ENCODE data around the gene LGALS16.
"Not testable (repeated sequence)": the region's sequence is repeated elsewhere in the genome, so short reads cannot be mapped to it uniquely, and the experiment has no call there.

LGALS16 gene

GRCh38 chr19:39655613-39656012 lies at the start of gene LGALS16:
Gene LGALS16, plus strand, starts transcription at chr19:39655913. Its CDS starts 49 bp downstream, at chr19:39655962.
- DNase-seq, result no peak

DNA sequence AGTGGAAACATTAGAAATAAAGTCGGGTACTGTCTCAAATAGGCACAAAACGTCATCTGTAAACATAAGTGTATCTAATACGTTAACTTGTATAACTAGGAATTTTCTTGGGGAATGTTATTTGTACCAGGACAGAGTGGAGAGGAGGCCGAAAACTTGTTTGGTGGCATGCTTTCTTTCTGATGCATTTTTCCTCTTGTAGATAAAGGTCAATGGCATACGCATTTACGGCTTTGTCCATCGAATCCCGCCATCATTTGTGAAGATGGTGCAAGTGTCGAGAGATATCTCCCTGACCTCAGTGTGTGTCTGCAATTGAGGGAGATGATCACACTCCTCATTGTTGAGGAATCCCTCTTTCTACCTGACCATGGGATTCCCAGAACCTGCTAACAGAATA lies 48.7 kb upstream of the LGALS16 start:
- no peak for DNase-seq

DNA sequence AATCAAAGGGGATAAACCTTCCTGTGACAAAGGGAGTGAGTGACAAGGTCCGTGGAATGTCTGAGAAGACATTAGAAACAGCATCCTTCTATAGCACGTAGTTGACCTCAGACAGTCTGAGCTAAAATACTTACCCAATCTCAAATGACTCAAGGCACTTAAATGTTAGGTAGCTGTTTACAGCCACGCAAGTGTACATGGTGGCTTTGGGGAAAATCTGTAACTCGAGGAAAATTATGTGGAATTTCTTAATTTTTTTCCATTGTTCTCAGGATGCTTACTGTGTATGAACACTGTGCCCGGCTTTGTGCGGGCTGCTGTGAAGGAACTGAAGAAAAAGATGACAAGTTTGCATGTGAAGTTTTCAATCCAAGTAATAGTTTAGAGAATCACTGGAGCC lies 48.2 kb upstream of the LGALS16 start:
- DNase-seq, result no peak

DNA sequence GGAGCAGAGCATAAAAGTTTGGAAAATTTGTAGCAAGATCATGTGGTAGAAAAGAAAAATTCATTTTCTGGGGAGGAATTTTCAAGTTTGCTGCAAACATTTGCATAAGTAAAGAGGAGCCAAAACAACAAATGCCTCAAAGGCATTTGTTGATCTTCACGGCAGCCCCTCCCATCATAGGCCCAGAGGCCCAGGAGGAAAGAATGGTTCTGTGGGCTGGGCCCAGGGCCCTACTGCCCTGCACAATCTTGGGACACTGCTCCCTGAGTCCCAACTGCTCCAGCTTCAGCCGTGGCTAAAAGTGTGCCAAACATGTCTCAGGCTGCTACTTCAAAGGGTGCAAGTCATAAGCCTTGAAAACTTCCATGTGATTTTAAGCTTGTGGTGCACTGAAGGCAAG lies 42.1 kb upstream of the LGALS16 start:
- no peak for DNase-seq

- no peak for DNase-seq
Measured at GRCh38 chr19:39617745-39618144, 38.0 kb upstream of the LGALS16 start.

DNA sequence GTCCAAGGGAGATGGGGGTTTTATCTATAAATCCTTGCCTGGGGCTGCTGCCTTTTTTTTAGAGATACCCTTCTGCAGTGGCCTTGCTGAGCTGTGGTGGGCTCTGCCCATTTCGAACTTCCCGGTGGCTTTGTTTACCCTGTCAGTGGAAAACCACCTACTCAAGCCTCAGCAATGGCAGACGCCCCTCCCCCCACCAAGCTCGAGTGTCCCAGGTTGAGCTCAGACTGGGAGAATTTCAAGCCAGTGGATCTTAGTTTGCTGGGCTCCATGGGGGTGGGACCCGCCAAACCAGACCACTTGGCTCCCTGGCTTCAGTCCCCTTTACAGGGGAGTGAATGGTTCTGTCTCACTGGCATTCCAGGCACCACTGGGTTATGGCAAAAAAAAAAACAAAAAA lies 31.8 kb upstream of the LGALS16 start:
- DNase-seq, result no peak

- not testable (repeated sequence) for DNase-seq
Measured at GRCh38 chr19:39627631-39628030, 28.1 kb upstream of the LGALS16 start.

DNA sequence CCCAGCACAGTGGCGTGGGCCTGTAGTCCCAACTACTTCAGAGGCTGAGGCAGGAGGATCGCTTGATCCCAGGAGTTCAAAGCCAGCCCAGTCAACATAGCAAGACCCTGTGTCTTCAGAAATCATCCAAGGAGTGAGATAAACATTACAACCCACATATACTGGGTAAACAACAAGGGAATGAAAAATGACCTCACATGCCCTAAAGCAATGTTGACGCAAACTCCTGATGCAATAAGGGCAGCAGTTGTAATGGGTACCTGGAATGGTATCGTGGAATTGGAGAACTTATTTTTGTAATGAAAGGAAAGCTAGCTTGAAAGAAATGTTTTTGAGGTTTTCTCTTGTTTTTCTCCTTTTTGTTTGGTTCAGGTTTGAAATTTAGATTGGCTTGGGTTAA lies 24.5 kb upstream of the LGALS16 start:
- DNase-seq, result no peak

DNA sequence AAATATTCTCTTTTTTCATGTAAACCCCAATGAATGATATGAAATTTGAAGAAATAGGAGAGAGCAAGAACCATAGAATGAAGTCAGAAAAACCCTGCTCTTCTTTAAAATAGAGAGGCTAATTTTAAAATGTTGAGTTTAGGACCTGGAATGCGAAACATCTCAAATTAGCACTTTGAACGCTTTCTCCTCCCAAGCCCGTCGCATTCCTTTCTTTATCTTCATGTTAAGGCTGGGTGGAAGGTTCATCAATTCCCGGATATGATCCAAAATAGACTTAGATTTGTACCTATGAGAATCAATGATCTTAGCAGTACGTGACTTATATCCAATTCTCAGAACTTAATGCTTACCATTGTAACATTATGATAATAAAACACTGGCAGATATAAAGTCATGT lies 24.1 kb upstream of the LGALS16 start:
- DNase-seq, result no peak

- no peak for DNase-seq
Measured at GRCh38 chr19:39637891-39638290, 17.8 kb upstream of the LGALS16 start.

- DNase-seq, result no peak
Measured at GRCh38 chr19:39641773-39642172, 13.9 kb upstream of the LGALS16 start.

DNA sequence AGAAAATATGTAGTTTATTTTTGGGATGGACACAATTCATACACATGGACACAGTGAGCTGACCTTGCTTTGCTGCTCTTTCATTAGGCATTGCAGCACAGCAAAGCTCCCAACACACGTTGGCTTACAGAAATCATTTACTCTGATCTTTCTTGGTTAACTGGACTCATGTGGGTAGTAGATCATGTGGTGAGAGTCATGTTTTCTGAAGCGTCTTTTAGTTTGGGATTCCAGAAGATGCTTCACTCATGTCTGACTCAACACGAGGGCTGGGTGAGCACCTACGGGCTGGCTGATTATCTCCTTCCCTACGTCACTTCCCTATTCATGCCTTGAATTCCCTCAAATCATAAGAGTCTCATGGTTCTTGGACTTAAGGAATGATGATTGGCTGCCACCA lies 12.1 kb upstream of the LGALS16 start:
- no peak for DNase-seq

DNA sequence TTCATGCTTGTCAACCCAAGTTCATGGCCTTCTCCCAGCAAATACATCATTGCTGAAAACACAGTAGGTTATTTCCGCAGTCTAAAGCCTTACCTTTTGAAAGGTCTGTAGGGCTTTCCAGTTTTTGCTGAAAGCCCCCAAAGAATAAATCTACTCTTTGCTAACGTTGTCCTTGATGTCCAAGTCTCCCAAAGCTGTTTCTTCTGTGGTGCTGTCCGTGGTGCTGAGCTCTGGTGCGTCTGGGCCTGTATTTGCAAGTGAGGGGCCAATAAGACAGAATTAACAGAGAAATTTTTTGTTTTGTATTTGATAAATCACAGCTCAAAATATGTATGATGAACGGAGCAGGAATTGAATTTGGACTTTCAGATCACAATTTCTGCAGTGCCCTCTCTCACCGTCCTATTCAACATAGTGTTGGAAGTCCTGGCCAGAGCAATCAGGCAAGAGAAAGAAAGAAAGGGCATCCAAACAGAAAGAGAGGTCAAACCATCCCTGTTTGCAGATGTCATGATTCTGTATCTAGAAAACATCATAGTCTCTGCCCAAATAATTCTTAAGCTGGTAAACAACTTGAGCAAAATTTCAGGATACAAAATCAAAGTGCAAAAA lies 9.8 kb upstream of the LGALS16 start:
- DNase-seq, result peak; percentile 50

DNA sequence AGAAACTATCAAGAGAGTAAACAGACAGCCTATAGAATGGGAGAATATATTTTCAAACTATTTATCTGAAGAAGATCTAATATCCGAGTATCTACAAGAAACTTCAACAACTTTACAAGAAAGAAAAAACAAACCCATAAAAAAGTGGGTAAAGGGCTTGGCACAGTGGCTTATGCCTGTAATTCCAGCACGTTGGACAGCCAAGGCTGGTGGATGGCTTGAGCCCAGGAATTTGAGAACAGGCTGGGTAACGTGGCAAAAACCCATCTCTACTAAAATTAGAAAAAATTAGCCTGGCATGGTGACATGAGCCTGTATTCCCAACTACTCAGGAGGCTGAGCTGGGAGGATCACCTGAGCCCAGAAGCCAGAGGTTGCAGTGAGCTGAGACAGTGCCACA lies 7.8 kb upstream of the LGALS16 start:
- DNase-seq, result no peak

GRCh38 chr19:39659791-39660190 lies 4.1 kb downstream of the LGALS16 start:
- DNase-seq, result no peak

GRCh38 chr19:39660661-39661060 lies 4.9 kb downstream of the LGALS16 start:
- no peak for DNase-seq

GRCh38 chr19:39661565-39661964 lies 5.9 kb downstream of the LGALS16 start:
- no peak for DNase-seq

- DNase-seq, result not testable (repeated sequence)
Measured at GRCh38 chr19:39669860-39670259, 14.1 kb downstream of the LGALS16 start.

- DNase-seq, result no peak
Measured at GRCh38 chr19:39670998-39671397, 15.3 kb downstream of the LGALS16 start.

- peak; percentile 75 for DNase-seq
Measured at GRCh38 chr19:39671739-39672363, 16.1 kb downstream of the LGALS16 start.

DNA sequence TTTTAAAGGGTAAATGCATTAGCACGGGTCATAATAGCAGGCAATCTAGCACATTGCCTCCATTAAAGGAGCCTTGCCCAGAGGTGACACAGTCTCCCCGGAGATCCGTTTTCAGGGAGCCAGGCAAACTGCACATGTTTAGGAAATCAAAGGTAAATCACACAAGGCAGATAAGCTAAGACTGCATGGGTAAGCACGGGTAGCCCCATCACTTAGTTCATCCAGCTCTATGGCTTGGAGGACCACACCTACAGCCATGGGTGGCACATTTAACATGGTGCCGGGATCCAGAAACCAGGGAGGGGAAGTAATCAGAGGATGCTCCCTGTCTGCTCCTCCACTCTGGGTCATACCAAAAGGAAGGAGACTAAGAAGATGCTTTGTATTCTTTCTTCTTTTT lies 16.8 kb downstream of the LGALS16 start:
- no peak for DNase-seq

DNA sequence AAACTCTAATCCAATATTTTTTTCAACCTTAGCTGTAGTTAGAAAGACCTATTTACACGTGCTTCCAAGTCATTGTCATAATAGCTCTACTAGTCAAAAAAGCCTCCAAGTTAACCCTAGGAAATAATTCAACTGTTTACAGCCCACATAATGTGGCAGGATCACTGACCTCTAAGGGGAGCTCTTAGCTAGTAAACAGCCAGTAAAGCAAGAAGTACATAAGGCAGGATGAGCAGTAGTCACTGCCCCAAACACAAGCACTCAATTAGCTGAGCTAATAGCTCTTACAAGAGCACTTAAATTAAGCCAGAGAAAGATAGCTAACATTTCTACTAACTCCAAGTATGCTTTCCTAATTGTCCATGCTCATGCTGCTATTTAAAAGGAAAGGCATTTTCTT lies 18.1 kb downstream of the LGALS16 start:
- DNase-seq, result not testable (repeated sequence)

DNA sequence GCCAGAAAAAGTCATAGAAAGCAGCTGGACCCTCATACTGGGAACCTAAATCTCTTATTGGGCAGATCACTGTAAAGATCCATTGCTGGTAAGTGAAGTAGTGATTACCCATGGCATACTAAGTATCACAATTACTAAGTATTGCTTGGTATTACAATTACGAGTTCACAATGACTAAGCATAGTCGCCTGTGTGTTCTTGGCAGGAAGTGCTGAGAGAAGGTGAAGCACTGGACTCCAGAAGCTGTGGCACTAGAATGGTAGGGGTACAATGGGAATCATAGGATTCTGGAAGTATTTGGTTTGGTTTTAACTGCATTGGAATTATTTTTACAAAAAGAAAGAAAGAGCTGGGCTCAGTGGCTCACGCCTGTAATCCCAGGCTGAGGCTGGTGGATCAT lies 20.3 kb downstream of the LGALS16 start:
- no peak for DNase-seq

DNA sequence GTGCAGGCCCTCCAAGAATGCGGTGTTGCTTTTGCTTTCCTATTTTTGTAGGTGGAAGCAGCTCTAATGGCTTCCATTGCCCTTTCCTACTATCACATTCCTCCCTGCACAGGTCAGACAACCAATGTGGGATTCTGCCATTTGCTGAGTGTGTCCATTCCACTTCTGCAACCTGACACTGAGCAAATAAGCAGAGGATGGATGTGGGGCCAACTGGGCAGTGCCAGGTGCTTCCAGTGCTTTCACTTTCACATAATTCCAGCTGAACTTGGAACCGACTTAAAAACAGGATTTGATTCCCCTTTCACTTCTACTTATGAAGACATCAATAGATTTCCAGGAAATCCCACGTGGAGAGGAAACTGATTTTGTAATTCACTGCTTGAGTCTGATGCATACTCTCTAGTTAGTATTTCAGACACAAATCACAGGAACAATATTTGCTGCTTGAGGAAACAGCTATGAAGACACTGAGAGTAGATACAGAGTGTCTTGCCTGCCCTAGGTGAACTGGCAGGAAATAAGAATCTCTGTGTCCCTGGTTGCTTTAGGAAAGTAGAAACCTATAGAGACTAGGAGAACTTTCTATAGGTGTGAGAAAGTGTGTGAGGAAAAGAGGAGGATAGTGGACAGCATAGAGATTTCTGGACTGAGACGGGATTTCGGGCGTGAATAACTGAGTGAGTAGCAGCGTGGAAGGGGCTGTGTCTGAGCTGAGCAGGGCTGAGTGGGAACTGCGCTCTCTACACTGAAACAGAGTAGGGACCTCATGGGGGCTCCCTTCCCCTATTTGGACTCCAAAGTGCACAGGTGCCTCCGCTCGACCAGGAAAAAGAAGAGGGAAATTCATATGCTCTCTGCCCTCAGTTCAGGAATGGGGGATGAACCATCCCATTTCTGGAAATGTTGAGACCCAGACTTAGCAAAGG lies 22.5 kb downstream of the LGALS16 start:
- no peak for DNase-seq

All from eye (tissue), 1 donor.